HPDE6-E6E7 (cell line): ENCODE data around the gene WFDC5.

Source experiments
- DNase-seq: peaks from one replicate; pipeline ENCODE4 v3.0.0; 2011; ENCODE audit warnings: missing footprints; ENCODE audit errors: extremely low spot score

Gene WFDC5

DNA sequence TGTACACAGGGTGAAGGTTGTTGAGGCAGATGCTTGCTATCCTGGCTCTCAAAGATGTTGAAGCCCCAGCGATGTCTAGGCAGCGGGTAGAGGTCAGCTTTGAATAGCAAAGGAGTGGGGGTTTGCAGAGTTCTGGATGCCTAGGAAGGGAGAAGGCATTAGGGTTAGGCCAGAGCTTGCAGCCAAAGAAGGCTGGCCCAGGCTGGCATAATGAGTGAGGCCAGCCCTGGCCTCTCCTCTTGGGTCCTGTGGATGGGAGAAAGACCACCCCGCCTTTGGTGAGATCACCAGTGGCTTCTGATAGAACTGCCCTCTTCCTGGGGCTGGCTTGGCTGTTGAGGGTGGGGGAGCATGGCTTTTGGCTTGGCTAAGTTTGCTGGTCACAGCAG lies 406 bp upstream of the WFDC5 start:
- DNase-seq: no peak

- DNase-seq: no peak
These were observed 1.1 kb downstream of the WFDC5 start for GRCh38 chr20:45113865-45114264.

GRCh38 chr20:45112754-45113153 lies 2.2 kb downstream of the WFDC5 start:
- no peak for DNase-seq

- DNase-seq: no peak
These were observed 3.0 kb downstream of the WFDC5 start for GRCh38 chr20:45111799-45112471.

DNA sequence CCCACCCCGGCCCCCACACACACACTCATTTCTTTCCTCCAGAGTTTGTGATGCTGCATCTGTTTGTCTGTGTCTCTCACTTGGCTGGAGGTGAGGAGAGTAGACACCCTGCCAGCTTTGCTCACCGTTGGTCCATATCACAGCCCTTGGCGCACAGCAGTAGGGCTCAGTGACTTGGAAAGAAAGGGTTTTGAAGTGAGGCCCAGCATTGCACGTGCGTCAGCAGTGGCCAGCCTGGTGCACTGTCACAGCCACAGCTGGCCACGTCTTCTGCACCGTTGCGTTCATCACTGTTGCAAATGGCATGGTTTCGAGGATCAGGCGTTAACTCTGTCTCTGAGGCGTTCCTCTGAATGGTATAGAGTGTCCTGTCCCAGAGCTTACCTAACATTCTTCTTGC lies 3.7 kb downstream of the WFDC5 start:
- no peak for DNase-seq

DNA sequence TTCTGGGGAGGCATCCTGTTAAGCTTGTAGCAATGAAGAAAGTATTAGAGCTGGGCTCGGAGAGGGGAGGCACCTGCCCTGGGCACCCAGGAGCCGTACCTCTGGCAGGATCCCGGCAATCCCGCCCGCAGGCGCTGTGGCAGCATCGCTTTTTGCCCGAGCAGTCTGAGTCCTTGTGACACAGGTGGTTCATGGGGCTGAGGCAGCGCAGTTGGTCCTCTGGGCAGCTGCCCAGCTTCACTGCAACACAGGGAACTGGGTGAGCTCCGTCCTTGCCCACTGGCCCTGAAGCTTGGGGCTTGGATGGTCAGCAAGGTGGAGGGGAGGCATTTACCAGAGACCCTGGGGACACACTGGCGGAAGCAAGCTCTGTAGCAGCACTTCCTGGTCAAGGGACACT lies 4.7 kb downstream of the WFDC5 start:
- no peak for DNase-seq

DNA sequence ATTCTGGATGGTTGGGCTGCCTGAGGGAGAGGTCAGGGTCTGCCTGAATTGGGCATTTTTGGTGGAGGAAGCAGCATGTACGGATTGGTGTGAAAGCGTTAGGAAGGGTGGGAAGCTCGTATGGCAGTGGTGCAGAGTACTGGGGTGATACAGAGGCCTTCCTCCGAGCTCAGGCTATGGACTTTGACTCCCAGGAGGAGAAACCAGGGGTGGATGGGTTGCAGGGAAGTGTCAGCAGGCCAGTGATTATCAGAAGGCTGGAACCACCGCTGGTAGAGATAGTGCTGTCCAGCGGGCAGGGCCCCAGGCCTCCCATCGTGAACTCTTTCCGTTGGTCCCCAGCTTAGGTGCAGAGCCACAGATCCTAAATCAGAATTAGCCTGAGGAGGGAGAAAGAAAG lies 5.3 kb downstream of the WFDC5 start:
- no peak for DNase-seq

- DNase-seq: no peak
These were observed 9.7 kb downstream of the WFDC5 start for GRCh38 chr20:45105317-45105716.

DNA sequence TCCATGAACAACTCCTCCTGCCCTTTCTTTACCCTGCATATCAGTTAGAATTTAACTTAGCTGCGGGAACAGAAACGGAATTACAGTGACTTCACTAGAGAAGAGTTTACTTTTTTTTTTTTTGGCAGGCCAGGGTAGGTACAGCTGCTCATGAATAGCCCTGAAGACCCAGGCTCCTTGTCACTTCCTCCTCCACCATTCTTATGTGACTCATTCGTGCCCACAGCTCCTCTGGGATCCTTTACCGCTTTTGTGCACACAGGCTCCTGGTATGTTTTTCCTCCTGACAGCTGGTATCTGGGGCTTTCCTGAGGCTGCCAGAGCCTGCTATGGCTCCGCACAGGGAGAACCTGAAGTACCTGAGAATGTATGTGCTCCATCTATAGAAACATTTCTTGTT lies 10.2 kb downstream of the WFDC5 start:
- DNase-seq: peak; percentile 84

- no peak for DNase-seq
These were observed 11.9 kb downstream of the WFDC5 start for GRCh38 chr20:45103072-45103471.

DNA sequence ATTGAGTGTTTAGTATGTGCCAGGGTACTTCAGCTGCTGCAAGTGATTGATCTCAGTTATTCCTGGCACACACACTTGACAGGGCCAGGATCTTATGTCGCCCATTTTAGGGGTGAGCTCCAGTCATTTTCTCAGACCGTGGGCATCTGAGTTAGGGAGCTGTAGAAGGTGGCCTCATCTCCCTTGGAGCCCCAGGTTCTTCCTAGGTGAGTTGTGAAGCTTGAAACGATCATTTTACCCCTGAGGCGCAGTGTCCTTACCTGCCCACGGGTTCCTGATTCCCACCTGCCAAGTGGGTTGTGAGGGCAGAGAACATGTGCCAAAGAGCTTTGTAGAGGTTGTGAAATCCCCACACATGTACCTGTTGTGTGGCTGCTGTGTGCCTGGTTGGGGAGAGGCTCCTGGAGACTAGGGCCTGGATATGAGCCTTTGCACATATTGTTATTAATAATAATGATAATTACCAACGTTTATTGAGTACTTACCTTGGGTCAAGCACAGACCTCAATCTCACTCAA lies 13.6 kb downstream of the WFDC5 start:
- no peak for DNase-seq

DNA sequence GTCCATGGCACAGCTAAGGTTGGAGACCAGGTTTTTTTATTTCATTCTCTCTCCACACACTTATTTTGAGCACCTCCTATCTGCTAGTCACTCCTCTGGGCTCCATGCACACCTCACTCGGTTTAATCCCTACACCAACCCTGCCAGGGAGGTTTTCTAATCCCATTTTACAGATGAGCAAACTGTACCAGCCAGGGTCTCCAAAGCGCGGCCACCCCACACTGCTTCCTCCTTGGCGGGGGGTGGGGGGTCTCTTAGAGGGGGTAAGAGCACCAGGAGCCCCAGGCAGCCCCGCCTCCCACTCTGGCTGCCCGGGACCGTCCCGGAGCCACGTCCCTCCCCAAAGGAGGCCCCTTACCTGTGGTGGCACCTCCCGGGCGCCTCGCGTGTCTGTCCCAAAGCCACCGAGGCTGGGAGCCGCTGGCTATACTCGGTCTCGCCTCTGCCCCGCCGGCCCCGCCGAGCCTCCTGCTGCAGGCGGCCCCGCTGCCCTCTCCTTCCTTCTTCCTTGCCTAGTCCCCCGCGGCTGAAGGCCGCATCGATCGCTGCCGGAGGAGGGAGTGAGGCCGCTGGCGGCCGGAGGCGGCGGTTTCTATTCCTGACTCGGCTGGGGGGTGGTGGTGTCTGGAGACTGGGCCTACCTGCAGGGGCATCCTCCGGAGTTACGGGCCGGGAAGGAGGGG lies 14.3 kb downstream of the WFDC5 start, which contains the start of gene KCNS1:
Gene KCNS1 (minus strand): TSS at position 565 of the 683 bp plus-strand sequence. CDS start 1,891 bp downstream, outside the sequence.
- DNase-seq: peak; percentile 68

DNA sequence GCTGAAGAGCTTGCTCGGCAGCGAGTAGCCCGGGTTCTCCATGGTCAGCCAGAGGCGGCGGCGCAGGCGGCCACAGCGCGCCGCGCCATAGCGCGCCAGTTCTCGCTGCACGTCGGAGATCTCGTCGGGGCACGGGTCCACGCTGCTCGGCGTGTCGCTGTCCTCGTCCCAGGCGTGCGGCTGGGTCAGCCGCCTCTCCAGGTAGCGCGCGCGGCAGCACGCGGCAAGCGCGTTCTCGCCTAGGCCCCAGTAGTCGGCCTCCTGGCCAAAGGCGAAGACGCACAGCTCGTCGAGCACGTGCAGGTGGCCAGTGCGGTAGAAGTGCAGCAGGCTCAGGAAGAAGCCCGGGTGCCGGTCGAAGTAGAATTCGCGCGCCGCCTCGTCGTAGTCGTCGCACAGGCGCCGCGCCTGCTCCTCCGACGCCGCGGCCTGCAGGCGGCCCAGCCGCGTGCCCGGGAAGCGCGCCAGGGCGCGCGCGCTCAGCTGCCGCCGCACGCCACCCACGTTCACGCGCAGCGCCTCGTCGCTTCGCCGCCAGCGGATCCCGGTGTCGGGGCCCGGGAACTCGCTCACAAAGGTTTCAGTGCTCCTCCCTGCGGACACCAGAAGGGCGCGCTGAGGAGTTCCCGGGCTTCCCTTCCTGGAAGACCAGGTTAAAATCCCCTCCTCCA lies 16.7 kb downstream of the WFDC5 start:
- no peak for DNase-seq

- DNase-seq: no peak
These were observed 17.4 kb downstream of the WFDC5 start for GRCh38 chr20:45097485-45098102.

DNA sequence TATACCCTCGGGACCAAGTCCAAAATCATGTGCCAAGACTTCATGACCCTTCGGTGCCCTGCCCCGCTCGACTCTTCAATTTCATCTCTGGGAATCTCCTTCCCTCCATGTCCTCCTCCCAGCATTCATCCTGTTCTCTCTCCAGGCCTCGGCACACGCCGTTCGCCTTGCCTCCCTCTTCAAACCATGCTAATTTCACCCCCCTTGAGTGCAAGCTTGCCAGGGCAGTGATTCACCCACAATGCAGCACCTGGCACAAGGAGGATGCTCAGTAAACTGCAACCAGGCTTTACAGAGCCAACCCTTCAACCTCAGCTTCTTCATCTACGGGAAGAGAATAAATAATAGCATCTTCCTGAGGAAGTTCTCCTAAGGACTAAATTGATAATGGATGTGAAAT lies 18.2 kb downstream of the WFDC5 start:
- no peak for DNase-seq

GRCh38 chr20:45095805-45096238 lies 19.2 kb downstream of the WFDC5 start:
- DNase-seq: peak; percentile 57

GRCh38 chr20:45094864-45095574 lies 20.0 kb downstream of the WFDC5 start:
- DNase-seq: no peak

- DNase-seq: no peak
These were observed 20.8 kb downstream of the WFDC5 start for GRCh38 chr20:45094201-45094600.

DNA sequence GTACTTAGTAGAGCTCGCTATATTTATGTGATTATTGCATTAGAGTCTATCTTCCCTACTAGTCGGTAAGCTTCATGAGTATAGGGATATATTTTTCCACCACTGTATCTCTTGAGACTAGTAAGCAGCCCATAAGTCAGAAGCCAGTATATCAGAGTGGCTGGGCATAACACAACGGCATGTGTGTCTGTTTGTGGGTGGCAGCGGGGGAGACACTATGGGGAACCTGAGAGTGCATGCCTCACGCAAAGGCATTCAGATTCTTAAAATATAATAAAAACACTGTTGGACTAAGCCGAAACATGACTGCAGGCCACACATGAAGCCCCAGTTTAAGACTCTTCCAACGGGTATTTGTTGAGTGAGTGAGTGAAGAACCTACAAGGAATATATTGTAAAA lies 22.1 kb downstream of the WFDC5 start:
- DNase-seq: no peak

DNA sequence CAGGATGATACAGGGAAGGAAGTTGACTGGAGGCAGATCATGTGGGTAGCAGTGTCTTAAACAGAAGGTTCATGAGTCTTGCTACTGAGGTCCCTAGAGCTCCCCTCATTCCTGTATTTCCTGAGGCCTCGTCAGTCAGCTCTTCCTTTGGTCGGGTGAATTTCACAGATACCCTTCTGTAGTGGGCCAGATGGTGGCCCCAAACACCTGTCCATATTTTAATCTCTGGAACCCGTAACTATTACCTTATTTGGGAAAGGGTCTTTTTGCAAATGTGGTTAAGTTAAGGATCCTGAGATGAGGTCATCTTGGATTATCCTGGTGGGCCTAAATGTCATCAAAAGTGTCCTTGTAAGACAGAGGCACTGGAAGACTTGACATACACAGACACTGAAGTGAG lies 23.6 kb downstream of the WFDC5 start:
- DNase-seq: no peak

- DNase-seq: no peak
These were observed 24.5 kb downstream of the WFDC5 start for GRCh38 chr20:45090481-45090880.

DNA sequence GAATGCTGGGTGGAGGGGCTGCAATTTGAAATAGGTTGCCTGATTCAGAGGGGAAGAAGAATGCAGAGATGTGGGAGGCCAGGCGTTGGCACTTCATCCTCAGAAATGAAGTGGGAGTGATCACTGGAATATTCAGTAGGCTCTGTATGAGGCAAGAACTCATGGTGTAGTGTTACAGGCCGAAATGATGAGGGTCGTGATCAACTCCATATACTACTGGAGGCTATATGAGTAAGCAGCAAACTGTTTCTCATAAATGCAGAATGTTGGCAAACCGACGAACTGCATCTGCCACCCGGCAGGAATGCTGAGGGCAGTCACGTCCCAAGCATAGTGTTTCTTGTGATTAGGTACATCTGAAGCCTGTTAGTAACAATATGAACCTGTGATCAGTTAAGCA lies 26.7 kb downstream of the WFDC5 start:
- peak; percentile 95 for DNase-seq
